ENCODE results near the gene RIOK1. TPM values are rescaled to one million over a fixed set of nuclear protein-coding genes. Genes with fewer than 3 reads are reported as not detected.

Gene RIOK1
- total RNA-seq, 1 donor from 2014 or later: 24.9 TPM

- Mint-ChIP-seq H3K36me3 (ENCODE audit: unreplicated experiment) (no peaks in the 10 kb centered on the region), H3K4me1 (ENCODE audit: low read depth, unreplicated experiment) (no peaks in the 10 kb centered on the region), H3K9me3 (ENCODE audit: unreplicated experiment) (no peaks in the 10 kb centered on the region)
Measured at GRCh38 chr6:7402716-7403115, 13.1 kb downstream of the RIOK1 start.

GRCh38 chr6:7404546-7404945 is 14.9 kb downstream of the RIOK1 start:
- H3K9me3 Mint-ChIP-seq (ENCODE audit: unreplicated experiment): no peaks in the 10 kb centered on the region
- no peaks in the 10 kb centered on the region for H3K27me3 Mint-ChIP-seq (ENCODE audit: unreplicated experiment)
- no peak for TF ChIP-seq CTCF (IDR thresholded peaks at IDR 0.05; ENCODE audit: partially characterized antibody, unreplicated experiment)
- no peak overlapping the region for H3K4me3 Mint-ChIP-seq (ENCODE audit: unreplicated experiment)
- no peaks in the 10 kb centered on the region for H3K4me1 Mint-ChIP-seq (ENCODE audit: low read depth, unreplicated experiment)
- H3K27ac Mint-ChIP-seq (ENCODE audit: unreplicated experiment): no peak overlapping the region
- H3K36me3 Mint-ChIP-seq (ENCODE audit: unreplicated experiment): no peaks in the 10 kb centered on the region
- no peak for DNase-seq

More at GRCh38 chr6:7402716-7403115, 13.1 kb downstream of the RIOK1 start:
- Mint-ChIP-seq H3K27ac (ENCODE audit: unreplicated experiment) (no peak overlapping the region), H3K27me3 (ENCODE audit: unreplicated experiment) (no peaks in the 10 kb centered on the region), H3K4me3 (ENCODE audit: unreplicated experiment) (no peak overlapping the region)
- TF ChIP-seq CTCF (IDR thresholded peaks at IDR 0.05; ENCODE audit: partially characterized antibody, unreplicated experiment): no peak
- no peak for DNase-seq

GRCh38 chr6:7406743-7407142 is 17.1 kb downstream of the RIOK1 start:
- no peaks in the 10 kb centered on the region for H3K27me3 Mint-ChIP-seq (ENCODE audit: unreplicated experiment)
- TF ChIP-seq CTCF (IDR thresholded peaks at IDR 0.05; ENCODE audit: partially characterized antibody, unreplicated experiment): no peak

GRCh38 chr6:7409740-7410139 is 20.1 kb downstream of the RIOK1 start:
- no peaks in the 10 kb centered on the region for H3K27me3 Mint-ChIP-seq (ENCODE audit: unreplicated experiment)
- H3K36me3 Mint-ChIP-seq (ENCODE audit: unreplicated experiment): no peaks in the 10 kb centered on the region
- H3K9me3 Mint-ChIP-seq (ENCODE audit: unreplicated experiment): no peaks in the 10 kb centered on the region
- no peaks in the 10 kb centered on the region for H3K4me1 Mint-ChIP-seq (ENCODE audit: low read depth, unreplicated experiment)
- no peak overlapping the region for H3K4me3 Mint-ChIP-seq (ENCODE audit: unreplicated experiment)
- no peak overlapping the region for H3K27ac Mint-ChIP-seq (ENCODE audit: unreplicated experiment)
- DNase-seq: no peak
- no peak for TF ChIP-seq CTCF (IDR thresholded peaks at IDR 0.05; ENCODE audit: partially characterized antibody, unreplicated experiment)

More at GRCh38 chr6:7406743-7407142, 17.1 kb downstream of the RIOK1 start:
- no peak for DNase-seq
- no peaks in the 10 kb centered on the region for H3K9me3 Mint-ChIP-seq (ENCODE audit: unreplicated experiment)
- no peak overlapping the region for H3K27ac Mint-ChIP-seq (ENCODE audit: unreplicated experiment)
- no peaks in the 10 kb centered on the region for H3K36me3 Mint-ChIP-seq (ENCODE audit: unreplicated experiment)
- no peak overlapping the region for H3K4me3 Mint-ChIP-seq (ENCODE audit: unreplicated experiment)
- no peaks in the 10 kb centered on the region for H3K4me1 Mint-ChIP-seq (ENCODE audit: low read depth, unreplicated experiment)

GRCh38 chr6:7410851-7411250 is 21.2 kb downstream of the RIOK1 start:
- no peaks in the 10 kb centered on the region for H3K27me3 Mint-ChIP-seq (ENCODE audit: unreplicated experiment)
- DNase-seq: no peak
- no peak overlapping the region for H3K27ac Mint-ChIP-seq (ENCODE audit: unreplicated experiment)
- H3K9me3 Mint-ChIP-seq (ENCODE audit: unreplicated experiment): no peaks in the 10 kb centered on the region
- no peak overlapping the region for H3K4me3 Mint-ChIP-seq (ENCODE audit: unreplicated experiment)
- no peaks in the 10 kb centered on the region for H3K36me3 Mint-ChIP-seq (ENCODE audit: unreplicated experiment)
- TF ChIP-seq CTCF (IDR thresholded peaks at IDR 0.05; ENCODE audit: partially characterized antibody, unreplicated experiment): no peak
- no peaks in the 10 kb centered on the region for H3K4me1 Mint-ChIP-seq (ENCODE audit: low read depth, unreplicated experiment)

All from glutamatergic neuron (in vitro differentiated cells).